Measurements from ENCODE around the gene NLRP6.
"Not testable (repeated sequence)": the region's sequence is repeated elsewhere in the genome, so short reads cannot be mapped to it uniquely, and the experiment has no call there.

NLRP6 gene

GRCh38 chr11:256952-257737 is 21.1 kb upstream of the NLRP6 start:
- DNase-seq (ENCODE audit: low spot score), result no peak

- no peak for DNase-seq (ENCODE audit: low spot score)
Observed at GRCh38 chr11:257766-258493, 20.3 kb upstream of the NLRP6 start.

GRCh38 chr11:259413-259812 is 18.8 kb upstream of the NLRP6 start:
- no peak for DNase-seq (ENCODE audit: low spot score)

- no peak for DNase-seq (ENCODE audit: low spot score)
Observed at GRCh38 chr11:261624-262023, 16.6 kb upstream of the NLRP6 start.

- no peak for DNase-seq (ENCODE audit: low spot score)
Observed at GRCh38 chr11:266676-267439, 11.3 kb upstream of the NLRP6 start.

GRCh38 chr11:267491-267994 is 10.7 kb upstream of the NLRP6 start:
- DNase-seq (ENCODE audit: low spot score), result no peak

GRCh38 chr11:268716-269145 is 9.5 kb upstream of the NLRP6 start:
- not testable (repeated sequence) for DNase-seq (ENCODE audit: low spot score)

- DNase-seq (ENCODE audit: low spot score), result no peak
Observed at GRCh38 chr11:269146-269890, 8.9 kb upstream of the NLRP6 start.

- no peak for DNase-seq (ENCODE audit: low spot score)
Observed at GRCh38 chr11:270451-271318, 7.5 kb upstream of the NLRP6 start.

- DNase-seq (ENCODE audit: low spot score), result no peak
Observed at GRCh38 chr11:271319-271715, 6.9 kb upstream of the NLRP6 start.

GRCh38 chr11:272195-272930 is 5.8 kb upstream of the NLRP6 start:
- no peak for DNase-seq (ENCODE audit: low spot score)

GRCh38 chr11:272931-273198 is 5.3 kb upstream of the NLRP6 start:
- DNase-seq (ENCODE audit: low spot score), result no peak

- DNase-seq (ENCODE audit: low spot score), result no peak
Observed at GRCh38 chr11:276219-276618, 2.0 kb upstream of the NLRP6 start.

- no peak for DNase-seq (ENCODE audit: low spot score)
Observed at GRCh38 chr11:279040-279965, 1.1 kb downstream of the NLRP6 start.

- DNase-seq (ENCODE audit: low spot score), result peak; percentile 85
Observed at GRCh38 chr11:279966-280705, 1.9 kb downstream of the NLRP6 start.

GRCh38 chr11:280706-281485 is 2.7 kb downstream of the NLRP6 start:
- DNase-seq (ENCODE audit: low spot score), result no peak

GRCh38 chr11:281486-282161 is 3.4 kb downstream of the NLRP6 start:
- no peak for DNase-seq (ENCODE audit: low spot score)

Measured in iPS-NIHi11 (cell line).